ENCODE measurements around the gene EXTL1.

Gene EXTL1

GRCh38 chr1:26014179-26014578 lies 7.4 kb upstream of the EXTL1 start:
- TF ChIP-seq CEBPB (IDR thresholded peaks at IDR 0.05): no peak
- no peak for TF ChIP-seq TAF1 (IDR thresholded peaks at IDR 0.05; ENCODE audit: low read depth)
- TF ChIP-seq ZBTB7A (IDR thresholded peaks at IDR 0.05; ENCODE audit: low read depth): no peak
- TF ChIP-seq FOXM1 (IDR thresholded peaks at IDR 0.05; ENCODE audit: borderline replicate concordance, low read depth): no peak
- no peak for TF ChIP-seq YY1 (IDR thresholded peaks at IDR 0.05; ENCODE audit: low read depth)
- no peak for TF ChIP-seq USF1 (IDR thresholded peaks at IDR 0.05)
- TF ChIP-seq EP300 (IDR thresholded peaks at IDR 0.05; ENCODE audit: borderline replicate concordance): no peak
- no peak for TF ChIP-seq TCF12 (IDR thresholded peaks at IDR 0.05; ENCODE audit: low read depth)
- TF ChIP-seq TEAD4 (IDR thresholded peaks at IDR 0.05): no peak

- TF ChIP-seq REST (IDR thresholded peaks at IDR 0.05; ENCODE audit: low read depth) (no peak), CEBPB (IDR thresholded peaks at IDR 0.05) (peak; percentile 90), FOXM1 (IDR thresholded peaks at IDR 0.05; ENCODE audit: borderline replicate concordance, low read depth) (no peak)
Measured at GRCh38 chr1:26015358-26015757, 6.2 kb upstream of the EXTL1 start.

GRCh38 chr1:26016258-26016952 lies 5.2 kb upstream of the EXTL1 start:
- TF ChIP-seq TCF12 (IDR thresholded peaks at IDR 0.05; ENCODE audit: low read depth) (no peak), ZBTB7A (IDR thresholded peaks at IDR 0.05; ENCODE audit: low read depth) (no peak), CEBPB (IDR thresholded peaks at IDR 0.05) (no peak), TEAD4 (IDR thresholded peaks at IDR 0.05) (no peak), USF1 (IDR thresholded peaks at IDR 0.05) (no peak), CREB1 (IDR thresholded peaks at IDR 0.05; ENCODE audit: low read depth) (no peak), NFIC (IDR thresholded peaks at IDR 0.05) (no peak), MAX (IDR thresholded peaks at IDR 0.05) (no peak), EGR1 (IDR thresholded peaks at IDR 0.05) (no peak), FOXM1 (IDR thresholded peaks at IDR 0.05; ENCODE audit: borderline replicate concordance, low read depth) (no peak), RAD21 (IDR thresholded peaks at IDR 0.05; ENCODE audit: low read depth) (no peak), TAF1 (IDR thresholded peaks at IDR 0.05; ENCODE audit: low read depth) (no peak), YY1 (IDR thresholded peaks at IDR 0.05; ENCODE audit: low read depth) (no peak)

GRCh38 chr1:26016953-26017545 lies 4.5 kb upstream of the EXTL1 start:
- TF ChIP-seq TEAD4 (IDR thresholded peaks at IDR 0.05): no peak

- TF ChIP-seq RAD21 (IDR thresholded peaks at IDR 0.05; ENCODE audit: low read depth) (no peak), TCF12 (IDR thresholded peaks at IDR 0.05; ENCODE audit: low read depth) (no peak), TAF1 (IDR thresholded peaks at IDR 0.05; ENCODE audit: low read depth) (no peak), USF1 (IDR thresholded peaks at IDR 0.05) (no peak), EGR1 (IDR thresholded peaks at IDR 0.05) (no peak), CREB1 (IDR thresholded peaks at IDR 0.05; ENCODE audit: low read depth) (no peak), CEBPB (IDR thresholded peaks at IDR 0.05) (no peak), TEAD4 (IDR thresholded peaks at IDR 0.05) (no peak), FOXM1 (IDR thresholded peaks at IDR 0.05; ENCODE audit: borderline replicate concordance, low read depth) (no peak), ZBTB7A (IDR thresholded peaks at IDR 0.05; ENCODE audit: low read depth) (no peak), YY1 (IDR thresholded peaks at IDR 0.05; ENCODE audit: low read depth) (no peak), MAX (IDR thresholded peaks at IDR 0.05) (no peak), NFIC (IDR thresholded peaks at IDR 0.05) (no peak), EP300 (IDR thresholded peaks at IDR 0.05; ENCODE audit: borderline replicate concordance) (no peak), REST (IDR thresholded peaks at IDR 0.05; ENCODE audit: low read depth) (no peak)
Measured at GRCh38 chr1:26017606-26018005, 4.0 kb upstream of the EXTL1 start.

Data from Ishikawa (cell line).